ENCODE measurements around the gene NBAS.

Gene NBAS

GRCh38 chr2:15588329-15588919 is 27.3 kb upstream of the NBAS start:
- peak; percentile 38 to 63 (median 55) for DNase-seq

GRCh38 chr2:15584767-15585469 is 23.8 kb upstream of the NBAS start:
- DNase-seq: peak; percentile 22 to 33 (median 25)

- no peak for DNase-seq
Measured at GRCh38 chr2:15584316-15584715, 23.2 kb upstream of the NBAS start.

GRCh38 chr2:15583826-15584225 is 22.7 kb upstream of the NBAS start:
- DNase-seq: no peak

- DNase-seq: no peak
Measured at GRCh38 chr2:15582710-15583357, 21.7 kb upstream of the NBAS start.

- no peak for DNase-seq
Measured at GRCh38 chr2:15580451-15580850, 19.3 kb upstream of the NBAS start.

GRCh38 chr2:15579641-15580040 is 18.5 kb upstream of the NBAS start:
- no peak for DNase-seq

GRCh38 chr2:15577071-15577735 is 16.1 kb upstream of the NBAS start:
- peak; percentile 78 to 94 (median 90) for DNase-seq

GRCh38 chr2:15571729-15572128 is 10.6 kb upstream of the NBAS start:
- no peak for DNase-seq

- no peak for DNase-seq
Measured at GRCh38 chr2:15570104-15570503, 9.0 kb upstream of the NBAS start.

GRCh38 chr2:15568874-15569273 is 7.7 kb upstream of the NBAS start:
- DNase-seq: no peak

GRCh38 chr2:15566912-15567311 is 5.8 kb upstream of the NBAS start:
- no peak for DNase-seq

- DNase-seq: no peak
Measured at GRCh38 chr2:15565994-15566671, 5.0 kb upstream of the NBAS start.

- DNase-seq: no peak
Measured at GRCh38 chr2:15565392-15565791, 4.3 kb upstream of the NBAS start.

GRCh38 chr2:15563227-15564100 is 2.3 kb upstream of the NBAS start:
- no peak for DNase-seq

GRCh38 chr2:15562354-15563031 is 1.4 kb upstream of the NBAS start:
- DNase-seq: no peak

GRCh38 chr2:15561574-15562344 is 625 bp upstream of the NBAS start:
- DNase-seq: peak; percentile 25 to 29 (median 26)

GRCh38 chr2:15560140-15560987 is 770 bp downstream of the NBAS start:
- DNase-seq: peak in 2 of 3 donors; percentile 10 to 18

GRCh38 chr2:15559379-15560139 is 1.6 kb downstream of the NBAS start:
- DNase-seq: no peak

All from suppressor macrophage treated with lipopolysaccharide for 1 hour (primary cell).